ENCODE data around the gene NFIB.

NFIB gene

GRCh38 chr9:14212697-14213420 lies 101.1 kb downstream of the NFIB start:
- no peak overlapping the region for H3K27ac ChIP-seq (ENCODE audit: low read depth, low read length, severe bottlenecking)
- H3K36me3 ChIP-seq (ENCODE audit: control insufficient read depth, insufficient read depth, low read length), result no peaks in the 10 kb centered on the region
- H3K4me1 ChIP-seq (ENCODE audit: control insufficient read depth, insufficient read depth, low read length, poor library complexity, severe bottlenecking), result no peaks in the 10 kb centered on the region
- H3K4me3 ChIP-seq (ENCODE audit: extremely low read depth, insufficient read depth, low read length, poor library complexity, severe bottlenecking), result no peak overlapping the region
- no peaks in the 10 kb centered on the region for H3K9me3 ChIP-seq (ENCODE audit: control insufficient read depth, low read length)
- WGBS, 2 experiments (ENCODE audit: insufficient coverage in 2 of 2), result 100% methylated on average over 1 to 2 of the region's 5 CpGs

GRCh38 chr9:14212077-14212476 lies 101.9 kb downstream of the NFIB start:
- 83 to 100% methylated on average over 1 of the region's 1 CpG for WGBS, 2 experiments (ENCODE audit: insufficient coverage in 2 of 2)
- no peak overlapping the region for H3K4me3 ChIP-seq (ENCODE audit: extremely low read depth, insufficient read depth, low read length, poor library complexity, severe bottlenecking)
- no peaks in the 10 kb centered on the region for H3K4me1 ChIP-seq (ENCODE audit: control insufficient read depth, insufficient read depth, low read length, poor library complexity, severe bottlenecking)
- no peak overlapping the region for H3K27ac ChIP-seq (ENCODE audit: low read depth, low read length, severe bottlenecking)
- H3K36me3 ChIP-seq (ENCODE audit: control insufficient read depth, insufficient read depth, low read length), result no peaks in the 10 kb centered on the region
- no peaks in the 10 kb centered on the region for H3K9me3 ChIP-seq (ENCODE audit: control insufficient read depth, low read length)

GRCh38 chr9:14211564-14211963 lies 102.4 kb downstream of the NFIB start:
- H3K4me1 ChIP-seq (ENCODE audit: control insufficient read depth, insufficient read depth, low read length, poor library complexity, severe bottlenecking), result no peaks in the 10 kb centered on the region
- no peaks in the 10 kb centered on the region for H3K9me3 ChIP-seq (ENCODE audit: control insufficient read depth, low read length)
- no peak overlapping the region for H3K4me3 ChIP-seq (ENCODE audit: extremely low read depth, insufficient read depth, low read length, poor library complexity, severe bottlenecking)
- H3K27ac ChIP-seq (ENCODE audit: low read depth, low read length, severe bottlenecking), result no peak overlapping the region
- H3K36me3 ChIP-seq (ENCODE audit: control insufficient read depth, insufficient read depth, low read length), result no peaks in the 10 kb centered on the region
- WGBS, 2 experiments (ENCODE audit: insufficient coverage in 2 of 2), result 100% methylated on average over 1 to 2 of the region's 6 CpGs

GRCh38 chr9:14210428-14210827 lies 103.5 kb downstream of the NFIB start:
- 67 to 100% methylated on average over 1 to 2 of the region's 3 CpGs for WGBS, 2 experiments (ENCODE audit: insufficient coverage in 2 of 2)
- H3K9me3 ChIP-seq (ENCODE audit: control insufficient read depth, low read length), result no peaks in the 10 kb centered on the region
- H3K4me1 ChIP-seq (ENCODE audit: control insufficient read depth, insufficient read depth, low read length, poor library complexity, severe bottlenecking), result no peaks in the 10 kb centered on the region
- H3K4me3 ChIP-seq (ENCODE audit: extremely low read depth, insufficient read depth, low read length, poor library complexity, severe bottlenecking), result no peak overlapping the region
- no peaks in the 10 kb centered on the region for H3K36me3 ChIP-seq (ENCODE audit: control insufficient read depth, insufficient read depth, low read length)
- H3K27ac ChIP-seq (ENCODE audit: low read depth, low read length, severe bottlenecking), result no peak overlapping the region

- H3K36me3 ChIP-seq (ENCODE audit: control insufficient read depth, insufficient read depth, low read length), result no peaks in the 10 kb centered on the region
- H3K27ac ChIP-seq (ENCODE audit: low read depth, low read length, severe bottlenecking), result no peak overlapping the region
- no CpG with 5 or more reads among the region's 8 CpGs for WGBS, 2 experiments (ENCODE audit: insufficient coverage in 2 of 2)
- no peak overlapping the region for H3K4me3 ChIP-seq (ENCODE audit: extremely low read depth, insufficient read depth, low read length, poor library complexity, severe bottlenecking)
- no peaks in the 10 kb centered on the region for H3K9me3 ChIP-seq (ENCODE audit: control insufficient read depth, low read length)
- no peaks in the 10 kb centered on the region for H3K4me1 ChIP-seq (ENCODE audit: control insufficient read depth, insufficient read depth, low read length, poor library complexity, severe bottlenecking)
These were observed 104.3 kb downstream of the NFIB start for GRCh38 chr9:14209399-14210345.

GRCh38 chr9:14207352-14207995 lies 106.5 kb downstream of the NFIB start:
- Histone ChIP-seq H3K9me3 (ENCODE audit: control insufficient read depth, low read length) (no peaks in the 10 kb centered on the region), H3K27ac (ENCODE audit: low read depth, low read length, severe bottlenecking) (no peak overlapping the region), H3K4me1 (ENCODE audit: control insufficient read depth, insufficient read depth, low read length, poor library complexity, severe bottlenecking) (no peaks in the 10 kb centered on the region), H3K4me3 (ENCODE audit: extremely low read depth, insufficient read depth, low read length, poor library complexity, severe bottlenecking) (no peak overlapping the region), H3K36me3 (ENCODE audit: control insufficient read depth, insufficient read depth, low read length) (no peaks in the 10 kb centered on the region)
- 90 to 95% methylated on average over 4 to 5 of the region's 6 CpGs for WGBS, 2 experiments (ENCODE audit: insufficient coverage in 2 of 2)

- 67% methylated on average over 1 of the region's 1 CpG; no CpG with 5 or more reads in 1 of the 2 experiments for WGBS, 2 experiments (ENCODE audit: insufficient coverage in 2 of 2)
- no peaks in the 10 kb centered on the region for H3K4me1 ChIP-seq (ENCODE audit: control insufficient read depth, insufficient read depth, low read length, poor library complexity, severe bottlenecking)
- H3K36me3 ChIP-seq (ENCODE audit: control insufficient read depth, insufficient read depth, low read length), result no peaks in the 10 kb centered on the region
- no peaks in the 10 kb centered on the region for H3K9me3 ChIP-seq (ENCODE audit: control insufficient read depth, low read length)
- H3K4me3 ChIP-seq (ENCODE audit: extremely low read depth, insufficient read depth, low read length, poor library complexity, severe bottlenecking), result no peak overlapping the region
- H3K27ac ChIP-seq (ENCODE audit: low read depth, low read length, severe bottlenecking), result no peak overlapping the region
These were observed 108.5 kb downstream of the NFIB start for GRCh38 chr9:14205463-14205862.

GRCh38 chr9:14203356-14204056 lies 110.4 kb downstream of the NFIB start:
- Histone ChIP-seq H3K9me3 (ENCODE audit: control insufficient read depth, low read length) (no peaks in the 10 kb centered on the region), H3K4me1 (ENCODE audit: control insufficient read depth, insufficient read depth, low read length, poor library complexity, severe bottlenecking) (no peaks in the 10 kb centered on the region), H3K36me3 (ENCODE audit: control insufficient read depth, insufficient read depth, low read length) (no peaks in the 10 kb centered on the region), H3K4me3 (ENCODE audit: extremely low read depth, insufficient read depth, low read length, poor library complexity, severe bottlenecking) (no peak overlapping the region), H3K27ac (ENCODE audit: low read depth, low read length, severe bottlenecking) (no peak overlapping the region)
- WGBS, 2 experiments (ENCODE audit: insufficient coverage in 2 of 2), result 98% methylated on average over 7 of the region's 12 CpGs; no CpG with 5 or more reads in 1 of the 2 experiments

GRCh38 chr9:14198841-14199455 lies 115.0 kb downstream of the NFIB start:
- 89 to 94% methylated on average over 4 to 5 of the region's 6 CpGs for WGBS, 2 experiments (ENCODE audit: insufficient coverage in 2 of 2)
- Histone ChIP-seq H3K4me3 (ENCODE audit: extremely low read depth, insufficient read depth, low read length, poor library complexity, severe bottlenecking) (no peak overlapping the region), H3K4me1 (ENCODE audit: control insufficient read depth, insufficient read depth, low read length, poor library complexity, severe bottlenecking) (no peaks in the 10 kb centered on the region), H3K9me3 (ENCODE audit: control insufficient read depth, low read length) (no peaks in the 10 kb centered on the region), H3K27ac (ENCODE audit: low read depth, low read length, severe bottlenecking) (no peak overlapping the region), H3K36me3 (ENCODE audit: control insufficient read depth, insufficient read depth, low read length) (no peaks in the 10 kb centered on the region)

All from mesodermal cell (in vitro differentiated cells).